HG02623 (cell line): Measurements from ENCODE around the gene ETV6.
"Not testable (repeated sequence)": the region's sequence is repeated elsewhere in the genome, so short reads cannot be mapped to it uniquely, and the experiment has no call there.

Experiments used
- ATAC-seq: cut with Tn5 transposase; IDR thresholded peaks from one replicate; pipeline ENCODE4 v1.9.1; 2021; ENCODE audit warnings: moderate library complexity; ENCODE audit not compliant: unreplicated experiment

ETV6 gene

GRCh38 chr12:11667171-11667570 lies 17.7 kb downstream of the ETV6 start:
- ATAC-seq: no peak

- ATAC-seq: no peak
Observed at GRCh38 chr12:11668611-11669010, 19.1 kb downstream of the ETV6 start.

- ATAC-seq: no peak
Observed at GRCh38 chr12:11669348-11669747, 19.9 kb downstream of the ETV6 start.

GRCh38 chr12:11672256-11673191 lies 23.1 kb downstream of the ETV6 start:
- ATAC-seq: no peak

GRCh38 chr12:11673666-11674461 lies 24.4 kb downstream of the ETV6 start:
- ATAC-seq: no peak

- no peak for ATAC-seq
Observed at GRCh38 chr12:11674894-11675390, 25.5 kb downstream of the ETV6 start.

- no peak for ATAC-seq
Observed at GRCh38 chr12:11676052-11676451, 26.6 kb downstream of the ETV6 start.

GRCh38 chr12:11677093-11677492 lies 27.6 kb downstream of the ETV6 start:
- ATAC-seq: no peak

GRCh38 chr12:11677752-11678151 lies 28.3 kb downstream of the ETV6 start:
- no peak for ATAC-seq

- ATAC-seq: no peak
Observed at GRCh38 chr12:11678781-11679180, 29.3 kb downstream of the ETV6 start.

- ATAC-seq: no peak
Observed at GRCh38 chr12:11681207-11681606, 31.7 kb downstream of the ETV6 start.

GRCh38 chr12:11681695-11682094 lies 32.2 kb downstream of the ETV6 start:
- not testable (repeated sequence) for ATAC-seq

GRCh38 chr12:11684393-11684792 lies 34.9 kb downstream of the ETV6 start:
- no peak for ATAC-seq

- ATAC-seq: no peak
Observed at GRCh38 chr12:11684811-11685210, 35.3 kb downstream of the ETV6 start.

GRCh38 chr12:11685316-11685715 lies 35.8 kb downstream of the ETV6 start:
- no peak for ATAC-seq

- ATAC-seq: no peak
Observed at GRCh38 chr12:11685716-11686115, 36.2 kb downstream of the ETV6 start.

- ATAC-seq: no peak
Observed at GRCh38 chr12:11686120-11686519, 36.6 kb downstream of the ETV6 start.

GRCh38 chr12:11687528-11687927 lies 38.1 kb downstream of the ETV6 start:
- no peak for ATAC-seq

GRCh38 chr12:11688379-11688778 lies 38.9 kb downstream of the ETV6 start:
- no peak for ATAC-seq

GRCh38 chr12:11688831-11689230 lies 39.4 kb downstream of the ETV6 start:
- no peak for ATAC-seq

GRCh38 chr12:11689591-11690186 lies 40.2 kb downstream of the ETV6 start:
- no peak for ATAC-seq
